GM21825 (cell line): ENCODE data around the gene ERAP2.
A peak's percentile ranks its signal among the peaks of the same experiment; 100 is the strongest.
"Not testable (repeated sequence)": the region's sequence is repeated elsewhere in the genome, so short reads cannot be mapped to it uniquely, and the experiment has no call there.

Experiments
- ATAC-seq: cut with Tn5 transposase; IDR thresholded peaks from one replicate; pipeline ENCODE4 v1.9.1; 2021; ENCODE audit warnings: mild to moderate bottlenecking, moderate library complexity; ENCODE audit not compliant: unreplicated experiment

ERAP2 gene

GRCh38 chr5:96930589-96930988, 54.3 kb downstream of the ERAP2 start:
- ATAC-seq = no peak

- not testable (repeated sequence) for ATAC-seq
These were observed 54.7 kb downstream of the ERAP2 start for GRCh38 chr5:96931037-96931436.

GRCh38 chr5:96931605-96932004, 55.3 kb downstream of the ERAP2 start:
- ATAC-seq = no peak

- ATAC-seq = no peak
These were observed 55.7 kb downstream of the ERAP2 start for GRCh38 chr5:96932026-96932425.

GRCh38 chr5:96933764-96934707, 57.7 kb downstream of the ERAP2 start:
- no peak for ATAC-seq

GRCh38 chr5:96934708-96935558, 58.6 kb downstream of the ERAP2 start:
- peak; percentile 62 for ATAC-seq

GRCh38 chr5:96935559-96936430, 59.5 kb downstream of the ERAP2 start, which contains the start of gene LNPEP:
TSS of gene LNPEP (plus strand) at chr5:96936080. CDS start at chr5:96936156, 76 bp downstream.
- ATAC-seq = peak; percentile 51

GRCh38 chr5:96936431-96937320, 60.4 kb downstream of the ERAP2 start:
- ATAC-seq = peak; percentile 26

- ATAC-seq = no peak
These were observed 64.3 kb downstream of the ERAP2 start for GRCh38 chr5:96940586-96940985.

- ATAC-seq = no peak
These were observed 64.8 kb downstream of the ERAP2 start for GRCh38 chr5:96941140-96941539.

GRCh38 chr5:96942078-96942477, 65.8 kb downstream of the ERAP2 start:
- ATAC-seq = no peak

GRCh38 chr5:96942911-96943310, 66.6 kb downstream of the ERAP2 start:
- ATAC-seq = no peak

- ATAC-seq = no peak
These were observed 67.5 kb downstream of the ERAP2 start for GRCh38 chr5:96943799-96944198.

- no peak for ATAC-seq
These were observed 69.0 kb downstream of the ERAP2 start for GRCh38 chr5:96945144-96945897.

- no peak for ATAC-seq
These were observed 70.1 kb downstream of the ERAP2 start for GRCh38 chr5:96946381-96946780.

- ATAC-seq = no peak
These were observed 75.9 kb downstream of the ERAP2 start for GRCh38 chr5:96952118-96952750.

- no peak for ATAC-seq
These were observed 76.9 kb downstream of the ERAP2 start for GRCh38 chr5:96952974-96953730.
